Activated gamma-delta T cell treated with Interleukin-2 at 50 U/mL for 16 hours (primary cell): ENCODE data around the gene ADARB2.

Experiments used
- DNase-seq: peaks from one replicate; pipeline ENCODE4 v3.0.0-alpha.2; 2020

The ADARB2 gene

GRCh38 chr10:1684991-1685390 lies 52.3 kb downstream of the ADARB2 start:
- no peak for DNase-seq

DNA sequence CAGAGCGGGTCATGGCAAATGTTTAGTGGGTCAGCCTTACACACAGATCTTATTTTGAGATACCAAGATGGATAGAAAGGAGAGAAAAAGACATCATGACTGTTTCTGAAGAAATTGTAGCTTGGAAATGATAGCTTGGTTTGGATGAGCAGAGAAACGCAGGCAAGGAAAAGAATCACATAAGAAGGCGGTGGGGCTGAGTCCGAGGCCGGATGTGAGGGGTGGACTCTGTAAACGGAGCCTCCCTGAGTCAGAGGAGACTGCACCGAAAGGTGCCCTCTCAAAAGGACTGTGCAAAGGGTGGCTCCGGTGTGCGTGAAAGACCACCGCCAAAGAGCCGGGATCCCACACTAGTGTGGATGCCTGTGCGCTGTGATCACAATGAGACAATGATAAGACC lies 53.7 kb downstream of the ADARB2 start:
- DNase-seq: no peak

DNA sequence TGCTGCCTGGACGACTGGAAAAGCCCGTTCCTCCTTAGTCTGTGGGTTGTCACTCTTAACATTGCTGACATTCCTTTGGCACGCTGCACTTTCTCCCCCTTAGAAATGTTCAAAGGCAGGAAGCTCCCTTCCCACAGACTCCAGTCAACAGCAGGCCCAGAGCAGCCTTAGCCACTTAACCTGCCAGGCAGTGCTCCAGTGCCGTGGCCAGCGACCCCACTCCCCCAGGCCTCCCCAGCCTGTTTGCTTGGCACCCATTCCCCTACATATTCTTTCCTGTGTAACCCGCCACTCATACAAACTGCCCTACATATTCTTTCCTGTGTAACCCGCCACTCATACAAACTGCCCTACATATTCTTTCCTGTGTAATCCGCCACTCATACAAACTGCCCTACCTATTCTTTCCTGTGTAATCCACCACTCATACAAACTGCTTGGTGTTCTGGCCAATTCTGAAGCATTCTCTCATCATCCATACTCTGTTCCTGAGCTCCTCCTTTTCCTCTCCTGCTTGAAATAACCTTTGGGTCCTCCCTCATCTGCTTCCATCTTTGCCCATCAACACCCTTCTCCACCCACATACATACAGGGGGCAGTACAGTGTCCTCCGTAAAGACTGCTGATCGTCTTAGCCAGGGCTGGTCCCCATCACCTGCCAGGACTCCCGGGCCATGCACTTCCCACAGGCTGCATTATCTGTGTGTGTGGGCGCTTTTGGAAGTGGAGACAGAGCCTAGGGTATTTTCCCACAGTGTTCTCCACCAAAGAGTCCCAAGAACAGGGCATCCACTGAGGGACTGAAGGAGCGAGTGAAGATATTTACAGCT lies 57.3 kb downstream of the ADARB2 start:
- no peak for DNase-seq

DNA sequence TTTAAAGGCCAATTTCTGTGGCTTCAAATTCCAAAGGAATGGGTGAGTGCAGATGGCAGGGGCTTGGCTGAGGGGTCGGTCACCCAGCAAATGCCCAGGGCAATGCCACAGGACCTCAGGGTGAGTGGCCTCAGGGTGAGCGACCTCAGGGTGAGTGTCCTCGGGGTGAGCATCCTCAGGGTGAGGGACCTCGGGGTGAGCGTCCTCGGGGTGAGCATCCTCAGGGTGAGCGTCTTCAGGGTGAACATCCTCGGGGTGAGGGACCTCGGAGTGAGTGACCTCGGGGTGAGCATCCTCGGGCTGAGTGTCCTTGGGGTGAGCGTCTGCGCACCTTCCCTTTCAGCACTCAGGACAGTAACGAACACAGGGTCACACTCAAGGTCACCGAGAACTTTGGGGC lies 59.2 kb downstream of the ADARB2 start:
- DNase-seq: no peak

- no peak for DNase-seq
Observed at GRCh38 chr10:1677307-1677939, 59.9 kb downstream of the ADARB2 start.

DNA sequence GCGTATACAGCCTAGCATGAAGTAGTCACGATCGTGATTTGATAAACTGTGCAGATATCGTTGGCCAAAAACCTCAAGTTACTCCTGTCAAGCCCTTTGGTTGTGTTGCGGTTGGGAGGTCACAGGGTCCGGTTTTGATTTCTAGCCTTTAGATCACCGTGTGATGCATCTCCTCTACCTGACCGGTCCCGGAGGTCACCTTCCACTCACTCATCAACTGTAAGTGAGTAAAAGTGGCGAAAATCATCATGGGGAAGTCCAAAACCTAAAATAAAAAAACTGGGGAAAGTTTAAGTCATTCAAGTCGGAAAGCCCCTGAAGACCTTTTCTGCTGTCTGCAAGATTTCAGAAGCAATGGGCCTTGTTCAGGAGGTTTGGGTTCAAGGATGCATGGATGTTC lies 62.8 kb downstream of the ADARB2 start:
- DNase-seq: no peak

DNA sequence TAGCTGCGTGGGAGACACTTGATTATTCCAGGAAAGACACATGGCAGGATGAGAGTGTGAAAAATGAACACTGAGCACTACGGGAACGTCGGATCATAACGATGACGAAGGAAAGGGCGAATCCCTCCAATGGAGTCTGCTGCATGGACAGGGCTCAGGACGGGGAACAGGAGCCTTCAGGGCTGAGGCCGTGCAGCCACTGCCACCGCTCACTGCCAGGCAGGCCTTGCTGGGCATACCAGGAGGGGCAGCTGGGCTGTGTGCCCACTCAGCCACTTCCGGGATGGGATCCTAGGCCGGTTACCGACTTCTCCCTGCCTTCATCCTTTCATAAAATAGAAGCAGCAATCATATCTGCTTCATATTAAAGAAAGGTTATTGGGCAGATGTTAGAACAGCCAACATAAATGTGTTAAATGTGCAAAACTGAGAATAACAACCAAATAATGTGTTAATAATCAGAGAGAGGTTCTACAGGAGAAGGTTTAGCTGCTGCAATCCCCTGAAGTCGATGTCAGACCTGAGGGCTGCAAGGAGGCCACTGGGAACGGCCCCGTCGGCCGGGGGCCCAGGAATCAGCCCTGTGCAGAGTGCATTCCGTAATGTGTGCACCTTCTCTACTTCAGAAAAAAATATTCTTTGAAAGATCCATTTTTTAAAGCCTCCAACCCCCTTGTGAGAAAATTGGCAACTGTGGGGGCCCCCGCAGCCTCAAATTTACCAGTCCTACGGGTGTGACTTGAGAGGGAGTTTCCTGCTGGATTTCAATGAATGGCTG lies 63.6 kb downstream of the ADARB2 start:
- DNase-seq: no peak

GRCh38 chr10:1672001-1672781 lies 65.1 kb downstream of the ADARB2 start:
- no peak for DNase-seq

DNA sequence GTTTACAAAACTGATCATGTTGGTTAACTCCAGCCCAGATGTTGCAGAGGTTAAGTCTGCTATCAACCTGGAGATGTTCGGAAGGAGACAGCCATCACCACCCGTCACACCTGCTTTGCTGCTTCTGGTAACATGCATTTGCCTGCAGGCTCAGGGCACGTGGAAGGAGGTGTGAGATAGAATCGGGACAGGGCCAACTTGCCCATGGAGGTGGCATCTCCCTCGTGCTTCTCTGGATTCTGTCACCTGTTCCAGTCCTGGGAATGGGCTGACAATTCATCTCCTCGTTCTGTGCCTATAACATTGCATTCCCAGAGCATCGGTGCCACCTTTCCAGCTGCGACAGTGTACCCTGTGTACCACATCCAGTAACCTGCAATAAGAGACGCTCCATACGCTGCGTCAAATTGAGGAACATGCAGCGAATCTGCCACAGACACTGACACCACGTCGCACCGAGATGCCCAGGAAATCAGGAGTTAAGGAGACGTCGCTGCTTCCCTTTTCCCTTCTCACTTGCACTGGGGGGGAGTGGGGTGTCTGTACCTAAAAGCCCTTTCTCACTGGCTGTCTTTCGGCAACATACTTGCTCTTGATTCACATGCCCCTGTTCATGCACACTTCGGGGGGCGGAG lies 65.8 kb downstream of the ADARB2 start:
- DNase-seq: no peak

- no peak for DNase-seq
Observed at GRCh38 chr10:1670541-1671365, 66.6 kb downstream of the ADARB2 start.

GRCh38 chr10:1669433-1669832 lies 67.9 kb downstream of the ADARB2 start:
- no peak for DNase-seq

DNA sequence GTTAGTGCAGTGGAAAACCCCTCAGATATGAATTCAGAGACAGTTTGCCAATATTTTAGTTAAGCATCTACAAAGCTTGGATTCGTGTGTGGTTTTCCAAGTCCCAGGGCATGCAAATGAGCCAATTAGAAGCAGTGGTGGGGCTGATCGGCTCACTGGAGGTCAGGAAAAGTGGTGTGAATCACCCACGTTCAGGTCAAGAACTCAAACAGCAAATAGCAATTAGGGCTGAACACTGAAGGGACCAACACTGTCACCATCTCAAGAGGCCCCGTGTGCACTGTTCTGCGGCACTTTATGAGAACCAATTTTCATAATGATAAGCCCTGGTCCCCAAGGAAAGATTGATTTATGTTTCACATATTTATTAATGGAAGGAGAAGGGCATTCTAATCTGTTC lies 68.9 kb downstream of the ADARB2 start:
- DNase-seq: no peak

DNA sequence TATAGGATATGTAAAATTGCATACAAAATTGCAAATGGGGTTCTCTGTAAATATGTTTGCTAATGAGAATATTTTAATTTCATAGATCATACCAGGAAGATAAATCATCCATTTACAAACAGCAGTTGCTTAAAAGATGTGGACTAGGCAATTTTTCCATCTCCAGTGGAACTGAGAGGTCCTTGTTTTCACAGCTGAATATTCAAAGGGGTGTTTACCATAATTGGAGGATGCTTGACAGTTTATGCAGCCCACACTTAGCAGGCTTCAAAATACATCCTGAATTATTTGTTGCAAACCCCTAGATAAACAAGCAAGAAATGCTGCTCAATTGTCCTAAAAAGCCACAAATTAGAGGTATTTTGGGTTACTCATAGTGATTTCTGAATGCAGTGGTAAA lies 69.9 kb downstream of the ADARB2 start:
- DNase-seq: no peak

- no peak for DNase-seq
Observed at GRCh38 chr10:1666147-1666546, 71.2 kb downstream of the ADARB2 start.

DNA sequence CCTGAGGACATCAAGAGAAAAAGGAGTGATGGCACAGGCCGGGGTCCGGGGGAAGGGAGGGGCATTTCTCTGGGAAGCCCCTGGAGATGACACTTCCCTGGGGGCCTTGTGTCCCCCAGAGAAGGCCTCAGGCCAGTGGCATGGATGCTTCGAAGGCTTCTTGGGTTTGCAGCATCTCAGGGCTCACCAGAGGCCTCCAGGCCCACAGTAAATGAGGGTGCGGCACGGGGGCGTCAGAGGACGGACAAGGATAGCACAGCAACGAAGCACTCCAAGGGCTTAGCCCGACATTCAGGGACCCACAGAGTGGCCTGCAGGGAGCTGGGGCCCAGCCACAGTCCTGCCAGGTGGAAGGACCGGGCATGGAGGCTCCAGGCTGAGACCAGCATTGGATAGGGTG lies 71.6 kb downstream of the ADARB2 start:
- no peak for DNase-seq

DNA sequence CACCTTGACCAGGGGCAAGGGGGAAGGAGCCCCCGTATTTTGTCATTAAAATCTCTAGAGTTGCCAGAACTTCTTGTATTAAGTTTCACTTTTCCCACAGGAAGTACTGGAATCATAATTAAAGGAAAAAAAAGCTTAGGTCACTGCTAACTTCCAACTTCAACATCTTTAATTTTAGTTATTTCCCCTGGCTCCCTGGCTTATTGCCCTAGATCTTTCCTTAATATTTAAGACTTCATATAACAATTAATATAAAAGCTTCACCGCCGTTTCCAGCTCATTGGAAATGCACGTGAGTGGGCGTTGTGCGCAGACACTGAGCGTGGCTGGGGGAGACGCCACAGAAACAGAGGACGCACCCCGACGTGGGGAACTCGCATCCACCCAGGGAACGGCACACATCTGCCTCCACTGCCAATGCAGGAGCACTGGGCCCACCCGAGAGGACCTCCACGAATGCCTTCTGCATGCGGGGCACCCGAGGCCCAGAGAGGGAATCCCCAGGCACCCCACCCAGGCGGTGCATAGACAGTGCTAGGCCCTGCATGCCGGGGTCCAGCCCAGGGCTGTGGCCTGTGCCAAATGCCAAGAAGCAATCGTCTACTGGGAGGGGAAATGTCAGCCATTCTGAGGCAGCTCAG lies 72.2 kb downstream of the ADARB2 start:
- DNase-seq: no peak

DNA sequence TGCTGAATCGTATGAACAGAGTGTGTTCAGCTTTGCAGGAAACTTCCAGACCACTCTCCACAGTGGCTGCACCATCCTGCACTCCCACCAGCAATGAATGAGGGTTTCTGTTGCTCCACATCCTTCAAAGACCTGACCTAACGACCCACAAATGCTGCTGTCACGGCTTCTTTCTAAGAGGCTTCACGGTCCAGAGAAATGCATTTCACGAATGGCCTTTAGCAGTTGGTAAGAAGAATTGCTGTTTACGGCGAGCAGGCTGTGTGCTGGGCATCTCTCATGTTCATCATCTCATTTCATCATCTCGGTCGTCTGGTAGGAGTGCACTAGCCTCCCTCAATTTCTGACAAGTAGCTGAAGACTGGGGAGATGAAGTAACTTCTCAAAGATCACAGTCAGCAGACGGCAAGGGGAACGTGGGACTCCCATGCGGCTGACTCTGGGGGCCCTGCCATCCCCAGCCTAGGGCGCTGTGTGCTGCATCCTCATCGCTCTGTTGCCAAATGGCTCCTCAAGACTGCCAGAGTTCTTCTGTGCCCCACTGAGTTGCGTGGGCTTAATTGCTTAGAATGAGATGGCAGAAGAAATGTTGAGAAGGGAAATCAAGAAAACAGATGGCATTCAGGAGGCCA lies 72.9 kb downstream of the ADARB2 start:
- no peak for DNase-seq

DNA sequence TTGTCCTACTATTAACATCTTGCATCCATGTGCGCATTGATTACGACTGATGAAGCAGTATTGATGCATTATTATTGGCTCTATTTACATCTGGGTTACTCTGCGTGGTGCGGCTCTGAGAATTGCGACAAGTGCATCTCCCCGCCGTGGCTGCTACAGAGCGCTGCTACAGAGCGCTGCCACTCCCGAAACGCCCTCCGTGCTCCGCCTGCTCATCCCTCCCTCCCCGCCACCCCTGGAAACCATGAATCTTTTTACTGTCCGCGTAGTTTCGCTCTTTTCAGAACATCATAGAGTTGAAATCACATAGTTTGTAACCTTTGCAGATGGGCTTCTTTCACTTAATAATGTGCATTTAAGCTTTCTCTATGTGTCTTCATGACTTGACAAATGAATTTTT lies 74.1 kb downstream of the ADARB2 start:
- no peak for DNase-seq

GRCh38 chr10:1662438-1663025 lies 74.8 kb downstream of the ADARB2 start:
- DNase-seq: no peak

DNA sequence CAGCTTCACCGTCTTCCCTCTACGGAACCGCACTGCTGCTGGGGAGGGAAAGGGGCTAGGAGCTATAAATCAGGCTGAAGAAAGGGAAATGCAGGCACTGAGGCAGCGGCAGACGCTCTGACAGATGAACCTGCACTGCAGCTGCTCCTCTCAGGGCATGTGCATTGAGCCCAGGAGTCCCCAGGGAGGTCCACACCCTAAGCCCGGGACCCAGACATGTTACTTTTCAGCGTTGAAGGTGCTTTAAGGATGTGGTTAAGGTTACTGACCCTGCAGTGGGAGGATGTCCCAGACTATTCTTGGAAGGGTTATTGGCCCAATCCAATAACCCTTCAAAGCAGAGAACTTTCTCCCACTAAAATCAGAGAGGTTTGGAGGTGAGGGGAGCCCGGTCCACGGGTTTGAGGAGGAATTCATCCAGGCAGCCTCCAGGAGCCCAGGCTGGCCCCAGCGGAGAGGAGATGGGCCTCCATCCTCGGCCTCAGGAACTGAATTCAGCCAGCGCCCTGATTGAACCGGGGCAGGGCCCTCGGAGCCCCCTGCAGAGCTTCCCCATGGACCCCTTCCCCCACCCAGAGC lies 75.4 kb downstream of the ADARB2 start:
- no peak for DNase-seq
